H54 (cell line): ENCODE results near the gene PAWR.

Experiments
- DNase-seq: peaks from one replicate; pipeline ENCODE4 v3.0.0; 2011; ENCODE audit warnings: low spot score, mixed read lengths; ENCODE audit not compliant: insufficient read length
- FAIRE-seq: peaks from 3 replicates; lab custom pipeline; 2011; peaks lifted over from hg19 to GRCh38; lab: Jason Lieb, UNC
- POLR2A ChIP-seq: IDR thresholded peaks from 2 replicates; pipeline ENCODE4 v1.6.1; 2011; ENCODE audit warnings: low read depth, mild to moderate bottlenecking, low read length

PAWR gene

DNA sequence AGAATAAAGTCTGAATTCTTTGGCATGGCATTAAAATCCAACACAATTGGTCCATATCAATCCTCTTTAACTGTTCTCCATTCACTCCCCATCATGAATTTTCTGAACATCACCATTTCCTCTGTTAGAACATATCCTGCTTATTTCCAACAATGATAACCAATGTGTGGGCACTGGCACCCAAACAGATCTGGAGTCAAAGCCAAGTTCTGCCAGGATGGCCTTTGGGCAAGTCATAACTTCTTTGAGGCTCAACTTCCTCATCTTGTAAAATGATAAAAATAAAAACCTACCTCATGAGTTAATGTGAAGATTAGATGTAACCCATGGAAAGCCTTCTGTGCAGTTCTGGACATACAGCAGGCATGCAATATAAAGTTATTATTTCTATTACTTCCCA is 12.5 kb downstream of the PAWR start:
- no peak for TF ChIP-seq POLR2A
- DNase-seq = no peak
- FAIRE-seq = peak; percentile 6

DNA sequence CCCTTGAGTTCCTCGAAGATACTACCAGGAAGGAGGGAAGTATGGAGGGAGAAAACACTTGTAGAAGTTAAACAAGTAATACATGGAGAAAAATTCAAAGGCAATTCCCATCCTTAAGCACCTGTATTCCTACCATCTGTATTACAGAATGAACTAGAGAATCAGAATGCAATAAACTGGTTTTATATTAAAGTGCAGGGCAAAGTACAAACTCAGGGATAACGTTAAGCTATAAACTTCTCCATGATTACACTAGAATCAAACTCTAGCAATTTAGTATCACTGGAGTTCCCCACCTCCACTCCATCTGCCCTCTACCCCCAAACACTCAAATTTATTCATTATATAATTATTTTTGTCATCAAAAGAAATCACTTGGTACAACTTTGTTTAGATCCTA is 13.1 kb downstream of the PAWR start:
- no peak for FAIRE-seq

GRCh38 chr12:79676579-79676978 is 14.2 kb downstream of the PAWR start:
- DNase-seq = no peak
- FAIRE-seq = no peak
- no peak for TF ChIP-seq POLR2A

More for the DNA sequence above, 13.1 kb downstream of the PAWR start:
- TF ChIP-seq POLR2A = no peak
- no peak for DNase-seq

GRCh38 chr12:79674629-79675028 is 16.1 kb downstream of the PAWR start:
- no peak for TF ChIP-seq POLR2A
- FAIRE-seq = peak; percentile 48
- no peak for DNase-seq

DNA sequence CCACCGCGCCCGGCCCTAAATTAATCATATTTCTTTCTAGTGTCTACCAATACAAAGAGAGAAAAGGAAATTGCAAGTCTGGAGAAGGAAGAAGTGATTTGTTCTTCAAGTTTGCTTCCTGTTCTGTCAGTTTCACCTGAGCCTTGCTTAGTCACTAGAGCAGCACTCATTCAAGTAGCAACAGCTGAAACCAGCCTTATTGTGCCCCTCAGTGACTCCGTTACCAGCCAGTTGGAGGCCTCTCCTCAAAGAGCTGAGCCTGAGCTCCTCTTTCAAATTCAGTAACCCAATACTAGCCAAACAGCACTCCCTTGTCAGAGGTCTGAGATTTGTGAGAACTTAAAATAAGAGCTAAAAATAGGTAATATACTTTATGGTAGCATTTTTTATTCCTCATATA is 17.4 kb downstream of the PAWR start:
- TF ChIP-seq POLR2A = no peak
- DNase-seq (no peak), FAIRE-seq (peak; percentile 67)

- no peak for TF ChIP-seq POLR2A
- FAIRE-seq = no peak
- no peak for DNase-seq
Observed at GRCh38 chr12:79668113-79668512, 22.7 kb downstream of the PAWR start.

GRCh38 chr12:79665212-79665887 is 25.4 kb downstream of the PAWR start:
- TF ChIP-seq POLR2A = no peak
- DNase-seq (no peak), FAIRE-seq (peak; percentile 69)

GRCh38 chr12:79664518-79664917 is 26.2 kb downstream of the PAWR start:
- DNase-seq = no peak
- no peak for TF ChIP-seq POLR2A
- no peak for FAIRE-seq

DNA sequence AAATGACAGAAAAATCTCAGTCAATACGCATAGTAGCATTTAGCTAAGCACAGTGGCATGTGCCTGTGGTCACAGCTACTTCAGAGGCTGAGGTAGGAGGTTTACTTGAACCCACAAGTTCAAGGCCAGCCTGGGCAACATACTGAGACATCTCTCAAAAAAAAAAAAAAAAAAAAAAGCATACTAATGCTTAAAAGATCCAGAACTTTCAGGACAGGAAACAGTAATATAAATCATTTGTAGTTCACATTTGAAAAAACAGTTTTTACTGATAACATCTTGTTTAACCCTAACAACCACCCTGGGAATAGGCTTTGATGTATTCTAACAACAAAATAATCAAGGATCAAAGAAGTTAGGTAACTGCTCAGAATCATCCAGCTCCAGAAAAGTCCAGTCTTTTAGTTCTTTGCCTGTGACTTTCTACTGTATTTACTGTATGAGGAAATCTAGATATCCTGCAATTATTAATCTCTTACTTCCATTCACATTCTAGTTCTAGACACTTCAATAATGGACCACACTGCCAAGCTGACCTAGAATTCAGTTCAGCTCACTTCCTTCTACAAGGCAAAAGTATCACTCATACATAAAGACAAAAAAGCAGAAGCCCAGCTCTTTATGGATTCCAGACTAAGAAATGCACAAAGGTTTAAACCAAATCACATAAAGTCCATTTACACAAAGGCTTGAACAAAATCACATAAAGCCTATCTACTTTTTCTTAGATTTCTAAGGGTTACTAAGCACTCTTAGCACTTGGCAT is 28.5 kb downstream of the PAWR start:
- TF ChIP-seq POLR2A = no peak
- DNase-seq = no peak
- FAIRE-seq = peak; percentile 78

- DNase-seq (no peak), FAIRE-seq (peak; percentile 66)
- no peak for TF ChIP-seq POLR2A
Observed at GRCh38 chr12:79661629-79662028, 29.1 kb downstream of the PAWR start.

GRCh38 chr12:79659961-79660431 is 30.8 kb downstream of the PAWR start:
- DNase-seq (no peak), FAIRE-seq (peak; percentile 45)
- TF ChIP-seq POLR2A = no peak

DNA sequence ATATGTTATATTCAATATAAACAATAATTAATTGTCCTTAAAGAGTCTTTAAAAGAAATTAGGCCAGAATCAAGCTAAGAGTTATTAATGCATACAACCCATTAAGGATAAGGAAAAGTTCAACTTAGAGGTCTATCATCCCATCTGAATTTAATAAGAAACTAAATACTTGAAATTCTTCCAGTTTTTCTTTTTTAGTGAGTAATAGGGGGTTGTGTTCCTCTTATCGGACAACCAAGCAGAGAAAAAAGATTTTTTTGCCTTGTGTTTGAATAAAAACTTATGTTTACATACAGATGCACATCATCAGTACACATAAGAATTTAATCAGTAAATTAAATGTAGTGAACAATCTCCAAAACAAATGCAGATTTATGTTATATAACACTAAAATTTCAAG is 32.5 kb downstream of the PAWR start:
- DNase-seq (no peak), FAIRE-seq (no peak)
- TF ChIP-seq POLR2A = no peak

- DNase-seq (no peak), FAIRE-seq (no peak)
- TF ChIP-seq POLR2A = no peak
Observed at GRCh38 chr12:79657136-79657535, 33.6 kb downstream of the PAWR start.

DNA sequence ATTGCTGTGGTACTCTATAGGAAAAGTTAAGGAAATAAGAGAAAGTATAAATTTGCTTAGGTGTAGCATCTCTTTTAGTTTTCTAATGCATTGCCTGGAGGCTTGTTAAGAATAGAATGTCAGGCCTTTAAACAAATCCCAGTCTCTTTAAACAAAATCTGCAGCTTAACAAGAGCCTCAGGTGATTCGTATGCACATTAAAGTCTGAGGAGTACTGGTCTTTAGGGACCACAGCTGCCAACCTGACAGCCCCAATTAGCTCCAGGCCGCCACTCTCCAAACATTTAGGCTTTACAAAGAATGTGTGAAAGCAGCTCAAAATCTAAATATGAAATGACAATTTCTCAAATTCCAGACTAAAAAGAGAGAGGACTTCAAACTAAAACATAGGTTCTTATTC is 35.7 kb downstream of the PAWR start:
- TF ChIP-seq POLR2A = no peak

DNA sequence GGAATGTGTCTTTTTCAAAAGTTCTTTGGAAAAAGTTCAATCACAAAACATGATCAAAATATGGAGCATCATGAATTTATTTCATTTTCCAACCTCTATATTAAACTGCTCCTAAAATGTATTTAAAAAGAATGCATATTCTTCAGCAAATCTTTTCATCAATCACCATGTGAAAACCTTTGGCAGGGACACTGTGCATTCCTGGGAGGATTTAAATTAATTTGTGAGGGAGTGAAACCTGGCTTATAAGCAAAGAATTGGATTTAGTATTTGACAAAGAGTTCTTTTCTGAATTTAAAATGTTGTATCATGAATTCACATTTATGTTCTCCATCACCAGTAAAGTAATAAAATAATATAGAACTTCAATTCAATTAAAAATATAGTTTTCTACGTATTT is 38.2 kb downstream of the PAWR start:
- DNase-seq (no peak), FAIRE-seq (no peak)
- no peak for TF ChIP-seq POLR2A

More for the DNA sequence above, 35.7 kb downstream of the PAWR start:
- no peak for FAIRE-seq
- no peak for DNase-seq

- TF ChIP-seq POLR2A = no peak
- FAIRE-seq (no peak), DNase-seq (no peak)
Observed at GRCh38 chr12:79650440-79650839, 40.3 kb downstream of the PAWR start.
